HG03060 (cell line): ENCODE results near the gene AFF3.

Source experiments
- ATAC-seq: cut with Tn5 transposase; IDR thresholded peaks from one replicate; pipeline ENCODE4 v1.9.1; 2021; ENCODE audit warnings: low read depth, moderate number of reproducible peaks; ENCODE audit not compliant: unreplicated experiment

AFF3 gene

GRCh38 chr2:99864561-99865553, 277.5 kb downstream of the AFF3 start:
- no peak for ATAC-seq

DNA sequence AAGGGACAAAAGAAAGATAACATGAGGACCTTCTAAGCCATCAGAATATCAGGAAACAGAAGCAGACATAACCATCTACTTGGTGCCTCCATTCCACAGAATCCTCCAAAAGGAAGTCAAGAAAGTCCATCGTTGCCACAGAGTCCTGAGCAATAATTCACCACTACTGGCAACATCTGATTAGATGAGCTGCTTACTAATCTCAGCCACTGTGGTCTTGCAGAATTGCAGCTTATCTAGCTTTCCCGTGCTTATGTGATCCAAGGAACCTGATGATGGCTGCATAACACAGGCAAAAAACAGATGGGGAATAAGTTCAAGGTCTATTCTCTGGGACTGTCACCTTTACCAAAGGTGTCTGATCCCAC, 278.5 kb downstream of the AFF3 start:
- ATAC-seq = no peak

GRCh38 chr2:99863236-99863902, 279.0 kb downstream of the AFF3 start:
- ATAC-seq = no peak

DNA sequence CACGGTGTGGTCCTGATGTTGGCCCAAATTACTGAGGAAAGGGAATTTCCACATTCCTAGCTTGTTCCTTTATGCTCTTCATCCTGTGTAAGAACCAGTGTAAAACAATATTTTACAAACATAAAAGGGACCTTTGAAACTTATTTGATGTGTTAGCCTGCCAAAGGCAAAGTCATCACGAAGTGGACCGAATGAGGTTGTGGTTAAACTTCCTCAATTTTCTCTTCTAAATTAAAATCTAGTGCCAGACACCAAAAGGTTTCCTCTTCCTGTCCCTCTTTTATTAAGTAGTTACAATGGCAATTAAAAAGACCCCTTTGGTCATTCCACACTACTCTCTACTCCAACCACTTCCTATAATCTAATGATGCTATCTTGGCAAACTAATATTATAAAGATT, 279.8 kb downstream of the AFF3 start:
- ATAC-seq = no peak

DNA sequence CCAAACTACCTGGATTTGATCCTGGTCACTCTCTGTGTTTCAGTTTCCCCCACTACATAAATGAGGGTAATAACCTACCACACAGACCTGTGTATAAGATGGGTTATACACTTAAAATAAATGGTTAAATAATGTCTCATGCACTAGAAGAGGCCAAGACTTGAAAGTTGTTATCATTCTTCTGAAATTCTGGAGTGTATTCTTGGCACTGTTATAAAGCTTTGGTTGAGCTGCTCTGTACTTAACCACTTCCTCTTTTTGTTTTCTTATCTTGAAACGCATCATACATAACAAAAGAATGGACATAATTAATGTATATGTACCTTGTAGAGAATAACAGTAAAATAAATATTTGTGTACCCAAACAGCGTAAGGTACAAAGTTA, 281.0 kb downstream of the AFF3 start:
- no peak for ATAC-seq

DNA sequence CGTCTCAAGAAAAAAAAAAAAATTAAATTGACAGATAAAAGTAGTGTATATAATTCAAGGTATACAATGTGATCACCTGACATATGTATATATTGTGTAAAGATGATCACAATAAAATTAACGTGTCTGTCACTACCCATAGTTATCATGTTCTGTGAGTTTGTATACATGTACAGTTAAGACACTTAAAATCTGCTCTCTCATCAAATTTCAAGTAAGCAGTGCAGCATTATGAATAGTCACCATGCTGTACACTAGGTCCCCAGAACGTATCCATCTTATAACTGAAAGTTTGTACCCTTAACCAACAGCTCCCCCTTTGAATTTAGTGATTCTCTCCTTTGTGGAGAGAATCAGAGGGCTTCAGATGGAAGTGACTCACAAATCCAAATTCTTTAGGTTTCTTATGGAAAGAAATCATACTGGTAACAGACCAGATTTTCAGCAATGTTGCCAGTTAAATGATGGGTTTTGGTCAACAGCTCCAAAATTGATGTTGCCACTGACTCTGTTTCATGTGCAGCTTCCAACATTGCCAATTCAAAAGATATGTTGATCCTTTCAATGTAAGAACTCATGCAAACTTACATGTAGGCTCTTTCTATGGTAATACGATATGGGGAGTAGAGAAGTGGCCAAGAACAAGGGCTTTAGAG, 281.5 kb downstream of the AFF3 start:
- ATAC-seq = no peak

DNA sequence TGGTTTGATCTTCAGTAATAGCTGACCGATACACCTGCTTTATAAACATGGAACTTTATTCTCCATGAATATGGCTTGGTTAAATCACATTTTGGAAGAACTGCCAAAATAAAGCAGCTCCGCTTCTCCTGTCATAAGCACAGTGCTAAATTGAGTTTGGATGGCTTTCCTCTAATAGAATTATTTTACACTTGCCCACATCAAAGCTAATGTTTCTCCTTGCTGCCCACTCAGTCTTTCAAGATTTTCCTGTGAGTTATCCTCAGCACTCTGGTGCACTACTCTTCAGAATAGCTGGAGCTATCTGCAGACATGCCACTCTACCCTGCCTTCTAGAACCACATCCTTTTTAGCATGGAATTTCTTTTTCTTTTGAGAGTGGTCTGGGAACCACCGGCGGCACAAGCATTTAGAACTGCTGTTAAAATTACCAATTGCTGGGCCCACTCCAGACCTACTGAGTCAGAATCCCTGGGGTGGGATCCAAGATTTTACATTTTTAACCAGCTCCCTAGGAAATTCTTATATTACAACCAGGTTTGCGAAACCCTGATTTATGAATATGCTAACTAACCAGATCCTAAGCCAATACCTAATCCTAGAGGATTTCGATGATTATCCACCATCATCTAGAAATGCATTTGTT, 283.3 kb downstream of the AFF3 start:
- no peak for ATAC-seq

- ATAC-seq = no peak
Measured at GRCh38 chr2:99857867-99858444, 284.4 kb downstream of the AFF3 start.

- ATAC-seq = no peak
Measured at GRCh38 chr2:99857372-99857771, 285.0 kb downstream of the AFF3 start.

DNA sequence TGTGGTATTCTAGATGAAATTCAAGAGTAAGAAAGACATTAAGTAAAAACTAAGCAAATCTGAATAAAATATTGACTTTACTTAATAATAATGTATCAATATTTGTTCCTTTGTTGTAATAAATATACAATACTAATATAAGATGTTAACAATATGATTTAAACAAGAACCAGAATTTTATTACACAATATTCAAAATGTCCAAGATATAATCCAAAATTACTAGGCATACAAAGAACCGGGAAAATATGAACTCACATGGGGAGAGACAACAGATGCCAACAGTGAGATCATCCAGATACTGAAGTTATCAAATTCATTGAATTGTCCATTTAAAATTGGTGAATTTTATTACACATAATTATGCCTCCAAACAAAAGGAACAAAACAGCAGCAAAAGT, 286.3 kb downstream of the AFF3 start:
- no peak for ATAC-seq

DNA sequence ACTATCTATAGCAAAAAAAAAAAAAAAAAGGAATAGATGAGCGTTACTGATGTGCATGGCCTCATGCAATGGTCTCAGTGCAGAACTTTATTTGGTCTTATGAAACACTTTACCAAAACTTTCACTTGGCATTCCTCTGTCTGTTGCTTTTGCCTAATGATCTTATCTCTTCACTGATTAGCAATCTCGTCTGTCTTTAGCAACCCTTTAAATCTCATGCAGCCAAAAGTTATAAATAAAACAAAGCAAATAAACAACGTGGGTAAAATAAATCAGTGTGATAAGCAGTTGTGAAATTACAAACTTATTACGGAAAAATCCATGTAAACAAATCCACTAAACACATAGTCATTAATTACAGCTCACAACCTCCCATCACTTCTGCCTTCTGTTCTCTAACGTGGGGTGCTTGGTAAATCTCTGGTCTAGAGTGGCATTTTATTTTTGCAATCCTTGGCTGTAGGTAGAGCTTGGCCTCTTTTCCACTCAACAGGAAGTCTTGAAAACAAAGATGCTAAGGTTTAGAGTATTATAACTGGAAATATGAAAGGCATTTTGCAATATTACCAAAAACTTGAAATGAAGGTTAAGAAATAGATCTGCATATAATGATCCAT, 288.0 kb downstream of the AFF3 start:
- ATAC-seq = no peak

GRCh38 chr2:99852956-99853355, 289.4 kb downstream of the AFF3 start:
- no peak for ATAC-seq

DNA sequence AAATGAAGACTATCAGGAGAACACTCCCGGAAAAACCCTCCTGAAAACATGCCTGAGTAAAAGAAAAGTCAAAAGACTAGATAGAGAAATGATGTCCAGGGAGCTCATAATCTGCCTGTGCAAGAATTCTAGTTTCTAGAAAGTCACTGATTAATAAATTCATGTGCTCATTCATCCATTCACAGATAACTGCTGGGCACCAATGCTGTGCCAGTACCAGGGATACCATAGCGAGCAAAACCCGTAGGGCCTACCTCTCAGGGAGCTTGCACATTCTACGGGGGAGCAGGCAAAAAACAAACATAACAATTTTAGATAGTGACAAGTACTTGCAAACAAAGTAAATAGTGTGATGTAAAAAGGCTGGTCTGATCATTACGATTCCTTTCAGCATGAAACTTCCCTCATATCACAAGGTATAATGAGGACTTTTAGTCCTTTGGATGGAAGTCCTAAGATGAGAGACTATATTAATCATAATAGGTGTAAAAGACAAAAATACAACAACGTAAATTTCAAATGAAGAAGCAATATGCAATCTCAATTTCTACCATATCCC, 289.9 kb downstream of the AFF3 start:
- ATAC-seq = no peak

DNA sequence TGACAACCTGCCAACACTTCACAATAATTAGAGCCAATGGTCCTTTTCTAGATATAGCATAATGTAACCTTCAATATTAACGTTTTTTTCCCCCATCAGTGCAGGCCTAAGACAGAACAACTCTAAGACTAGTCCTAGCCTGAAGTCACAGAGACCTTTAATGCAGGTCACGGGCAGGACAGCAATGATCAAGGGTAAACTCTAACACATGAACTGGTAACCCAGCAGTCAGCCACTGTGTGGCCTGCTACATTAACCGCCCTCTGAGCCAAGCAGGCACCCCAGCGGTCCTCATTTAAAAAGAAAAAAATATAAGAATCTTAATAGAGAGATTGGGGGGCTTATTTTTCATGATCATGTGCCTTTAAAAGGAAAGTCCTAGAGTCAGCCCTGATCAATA, 290.6 kb downstream of the AFF3 start:
- ATAC-seq = no peak

DNA sequence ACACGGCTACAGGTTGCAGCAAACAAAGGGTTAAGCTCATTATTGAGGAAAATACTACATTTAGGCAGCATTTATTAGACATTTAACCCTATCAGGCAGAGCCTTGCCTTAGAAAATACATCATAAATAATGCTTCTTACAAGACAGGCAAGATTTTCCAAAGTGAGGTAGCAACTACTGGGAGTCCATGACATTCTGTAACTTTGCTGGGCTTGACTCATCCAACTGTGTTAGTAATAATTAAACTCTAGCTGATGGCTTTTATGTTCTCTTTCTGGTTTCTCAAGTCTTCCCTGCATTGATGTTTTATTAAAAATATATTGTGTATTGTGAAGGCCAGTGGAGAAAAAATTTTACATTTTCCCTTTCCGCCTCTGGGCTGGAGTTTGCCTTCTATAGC, 291.3 kb downstream of the AFF3 start:
- no peak for ATAC-seq

DNA sequence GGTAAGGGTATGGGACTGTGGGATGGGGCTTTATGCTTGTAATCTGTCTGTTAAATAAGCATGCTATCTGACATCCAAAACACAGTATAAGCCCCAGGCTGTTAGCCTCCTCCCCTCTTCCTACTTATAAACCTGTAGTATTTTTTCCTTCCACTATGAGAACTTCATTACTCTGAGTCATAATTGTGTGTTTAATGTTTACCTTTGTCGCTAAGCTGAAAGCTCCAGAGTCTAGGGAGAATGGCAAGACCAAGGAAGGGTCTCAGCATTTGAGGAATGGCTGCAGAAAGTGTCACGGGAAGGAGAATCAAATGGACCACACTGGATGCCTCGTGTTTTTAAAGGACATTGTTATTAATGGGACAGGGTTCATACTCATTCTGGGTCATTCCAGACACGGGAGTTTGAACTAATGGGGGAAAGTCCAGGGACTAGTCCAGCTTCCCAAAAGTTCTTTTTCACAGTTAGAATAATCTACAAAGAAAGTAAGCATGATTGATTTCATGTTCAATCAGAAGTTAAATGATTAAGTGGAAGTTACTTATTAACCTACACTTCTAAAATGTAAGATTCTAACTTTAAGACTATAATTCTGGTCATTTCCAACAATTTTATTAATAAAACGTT, 292.2 kb downstream of the AFF3 start:
- ATAC-seq = no peak

GRCh38 chr2:99846462-99847107, 295.8 kb downstream of the AFF3 start:
- ATAC-seq = no peak

DNA sequence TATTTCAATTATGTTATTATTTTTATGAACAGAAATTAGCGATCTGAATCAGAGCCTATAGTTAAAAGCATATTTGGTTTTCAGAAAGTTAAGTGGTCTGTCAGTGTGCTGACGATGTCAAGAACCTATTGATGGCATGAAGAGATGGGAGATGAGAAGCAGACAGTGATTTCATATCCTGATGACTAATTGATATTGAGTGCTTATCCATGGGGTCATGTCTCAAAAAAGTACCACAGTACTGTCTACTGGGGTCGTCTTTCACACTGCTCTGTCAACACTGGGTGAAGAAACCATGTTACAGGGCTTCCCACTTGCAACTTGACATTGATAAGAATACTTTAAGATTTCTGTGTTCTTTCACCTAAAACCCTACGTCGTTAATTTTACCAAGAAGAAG, 297.1 kb downstream of the AFF3 start:
- ATAC-seq = no peak

GRCh38 chr2:99842451-99842850, 299.9 kb downstream of the AFF3 start:
- no peak for ATAC-seq
